ENCODE data around the gene MRPL41. TPM values are rescaled to one million over a fixed set of nuclear protein-coding genes. Genes with fewer than 3 reads are reported as not detected.

The MRPL41 gene
- polyA plus RNA-seq, 1 donor from 2014 or later, result 60.5 TPM

DNA sequence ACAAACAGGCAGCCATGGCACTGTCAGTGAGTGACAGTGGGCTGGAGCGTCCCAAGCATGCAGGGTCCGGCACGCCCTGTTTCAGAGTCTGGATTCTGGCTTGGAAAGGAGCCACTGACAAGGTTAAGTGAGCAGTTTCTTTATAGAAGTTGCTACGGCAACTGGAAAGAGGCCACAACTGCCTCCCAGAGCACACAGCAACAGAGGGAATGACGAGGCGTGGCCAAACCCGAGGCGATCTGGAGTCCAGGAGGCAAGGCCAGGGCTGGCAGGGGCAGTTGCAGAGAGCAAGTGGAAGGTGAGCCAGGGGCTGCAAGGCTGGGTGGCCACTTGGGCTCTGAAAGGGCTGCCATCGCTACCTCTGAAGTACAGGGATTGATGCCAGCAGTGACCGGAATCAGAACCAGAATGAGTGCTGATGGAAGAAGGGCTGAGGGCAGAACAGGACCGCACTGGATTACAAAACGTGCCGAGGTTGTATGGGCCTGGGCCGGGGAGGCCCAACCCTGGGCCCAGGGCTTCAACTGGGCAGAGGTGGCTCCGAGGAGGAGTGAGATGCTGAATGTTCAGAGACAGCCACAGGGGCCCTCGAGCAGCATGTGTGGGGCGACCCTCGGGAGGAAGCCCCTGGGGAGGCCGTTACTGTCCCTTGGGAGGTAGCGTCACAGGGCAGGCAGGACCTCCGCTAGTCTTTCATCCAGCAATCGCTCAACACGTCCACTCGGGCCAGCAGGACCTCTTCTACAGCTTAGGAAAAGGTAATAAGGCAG, 4.6 kb downstream of the MRPL41 start:
- Histone ChIP-seq H3K9ac (ENCODE audit: low read length) (no peak overlapping the region), H3F3A (ENCODE audit: insufficient read depth, low read length, poor library complexity, severe bottlenecking) (no peaks in the 10 kb centered on the region), H3K27me3 (ENCODE audit: insufficient read depth, low read depth, low read length) (no peaks in the 10 kb centered on the region), H3K4me3 (ENCODE audit: low read length) (no peak overlapping the region), H3K9me3 (ENCODE audit: low read length) (no peaks in the 10 kb centered on the region), H3K4me2 (ENCODE audit: low read length) (no peak overlapping the region), H3K9me2 (ENCODE audit: insufficient read depth, low read length) (no peaks in the 10 kb centered on the region), H4K20me1 (ENCODE audit: insufficient read depth) (no peaks in the 10 kb centered on the region), H3K79me2 (replicated peaks; ENCODE audit: insufficient read depth, low read length) (no peaks in the 10 kb centered on the region), H3K36me3 (ENCODE audit: insufficient read depth, low read length) (no peaks in the 10 kb centered on the region), H3K27ac (ENCODE audit: low read length) (no peak overlapping the region), H2AFZ (ENCODE audit: low read depth, low read length) (no peak overlapping the region)
- TF ChIP-seq SMC3 (conservative IDR thresholded peaks at IDR 0.05; ENCODE audit: poor library complexity) (no peak), POLR2AphosphoS5 (IDR thresholded peaks at IDR 0.05) (no peak), EZH2 (IDR thresholded peaks at IDR 0.05; ENCODE audit: borderline replicate concordance, insufficient read depth, low read length, poor library complexity, severe bottlenecking) (no peak)
- TF ChIP-seq, protein P1, sequence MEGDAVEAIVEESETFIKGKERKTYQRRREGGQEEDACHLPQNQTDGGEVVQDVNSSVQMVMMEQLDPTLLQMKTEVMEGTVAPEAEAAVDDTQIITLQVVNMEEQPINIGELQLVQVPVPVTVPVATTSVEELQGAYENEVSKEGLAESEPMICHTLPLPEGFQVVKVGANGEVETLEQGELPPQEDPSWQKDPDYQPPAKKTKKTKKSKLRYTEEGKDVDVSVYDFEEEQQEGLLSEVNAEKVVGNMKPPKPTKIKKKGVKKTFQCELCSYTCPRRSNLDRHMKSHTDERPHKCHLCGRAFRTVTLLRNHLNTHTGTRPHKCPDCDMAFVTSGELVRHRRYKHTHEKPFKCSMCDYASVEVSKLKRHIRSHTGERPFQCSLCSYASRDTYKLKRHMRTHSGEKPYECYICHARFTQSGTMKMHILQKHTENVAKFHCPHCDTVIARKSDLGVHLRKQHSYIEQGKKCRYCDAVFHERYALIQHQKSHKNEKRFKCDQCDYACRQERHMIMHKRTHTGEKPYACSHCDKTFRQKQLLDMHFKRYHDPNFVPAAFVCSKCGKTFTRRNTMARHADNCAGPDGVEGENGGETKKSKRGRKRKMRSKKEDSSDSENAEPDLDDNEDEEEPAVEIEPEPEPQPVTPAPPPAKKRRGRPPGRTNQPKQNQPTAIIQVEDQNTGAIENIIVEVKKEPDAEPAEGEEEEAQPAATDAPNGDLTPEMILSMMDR (IDR thresholded peaks at IDR 0.05; ENCODE audit: poor library complexity, severe bottlenecking), result no peak

DNA sequence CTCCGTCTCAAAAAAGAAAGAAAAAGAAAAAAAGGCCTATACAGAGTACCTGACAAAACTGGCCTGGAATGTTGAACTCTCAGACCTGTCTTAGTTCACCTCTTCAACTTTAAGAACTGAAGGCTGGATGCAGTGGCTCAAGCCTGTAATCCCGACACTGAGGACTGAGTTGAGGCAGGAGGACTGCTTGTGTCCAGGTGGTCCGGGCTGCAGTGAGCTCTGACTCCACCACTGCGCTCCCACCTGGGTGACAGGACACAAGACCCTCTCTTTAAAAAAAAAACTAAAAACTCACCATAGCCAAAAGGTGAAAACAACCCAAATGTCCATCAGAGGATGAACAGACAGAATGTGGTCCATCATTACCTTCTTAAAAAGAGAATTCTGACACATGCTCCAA, 6.4 kb downstream of the MRPL41 start:
- TF ChIP-seq TAF1 (IDR thresholded peaks at IDR 0.05; ENCODE audit: low read depth) (no peak), MXI1 (conservative IDR thresholded peaks at IDR 0.05; ENCODE audit: poor library complexity, severe bottlenecking) (no peak), EP300 (conservative IDR thresholded peaks at IDR 0.05; ENCODE audit: poor library complexity, severe bottlenecking) (no peak), RAD21 (conservative IDR thresholded peaks at IDR 0.05) (no peak), SMC3 (conservative IDR thresholded peaks at IDR 0.05; ENCODE audit: poor library complexity) (no peak), EZH2 (IDR thresholded peaks at IDR 0.05; ENCODE audit: borderline replicate concordance, insufficient read depth, low read length, poor library complexity, severe bottlenecking) (no peak), POLR2AphosphoS5 (IDR thresholded peaks at IDR 0.05) (no peak)
- TF ChIP-seq, protein P1 (IDR thresholded peaks at IDR 0.05; ENCODE audit: poor library complexity, severe bottlenecking), result no peak
- TF ChIP-seq, protein P2, sequence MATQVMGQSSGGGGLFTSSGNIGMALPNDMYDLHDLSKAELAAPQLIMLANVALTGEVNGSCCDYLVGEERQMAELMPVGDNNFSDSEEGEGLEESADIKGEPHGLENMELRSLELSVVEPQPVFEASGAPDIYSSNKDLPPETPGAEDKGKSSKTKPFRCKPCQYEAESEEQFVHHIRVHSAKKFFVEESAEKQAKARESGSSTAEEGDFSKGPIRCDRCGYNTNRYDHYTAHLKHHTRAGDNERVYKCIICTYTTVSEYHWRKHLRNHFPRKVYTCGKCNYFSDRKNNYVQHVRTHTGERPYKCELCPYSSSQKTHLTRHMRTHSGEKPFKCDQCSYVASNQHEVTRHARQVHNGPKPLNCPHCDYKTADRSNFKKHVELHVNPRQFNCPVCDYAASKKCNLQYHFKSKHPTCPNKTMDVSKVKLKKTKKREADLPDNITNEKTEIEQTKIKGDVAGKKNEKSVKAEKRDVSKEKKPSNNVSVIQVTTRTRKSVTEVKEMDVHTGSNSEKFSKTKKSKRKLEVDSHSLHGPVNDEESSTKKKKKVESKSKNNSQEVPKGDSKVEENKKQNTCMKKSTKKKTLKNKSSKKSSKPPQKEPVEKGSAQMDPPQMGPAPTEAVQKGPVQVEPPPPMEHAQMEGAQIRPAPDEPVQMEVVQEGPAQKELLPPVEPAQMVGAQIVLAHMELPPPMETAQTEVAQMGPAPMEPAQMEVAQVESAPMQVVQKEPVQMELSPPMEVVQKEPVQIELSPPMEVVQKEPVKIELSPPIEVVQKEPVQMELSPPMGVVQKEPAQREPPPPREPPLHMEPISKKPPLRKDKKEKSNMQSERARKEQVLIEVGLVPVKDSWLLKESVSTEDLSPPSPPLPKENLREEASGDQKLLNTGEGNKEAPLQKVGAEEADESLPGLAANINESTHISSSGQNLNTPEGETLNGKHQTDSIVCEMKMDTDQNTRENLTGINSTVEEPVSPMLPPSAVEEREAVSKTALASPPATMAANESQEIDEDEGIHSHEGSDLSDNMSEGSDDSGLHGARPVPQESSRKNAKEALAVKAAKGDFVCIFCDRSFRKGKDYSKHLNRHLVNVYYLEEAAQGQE (IDR thresholded peaks at IDR 0.05; ENCODE audit: borderline replicate concordance), result no peak
- no peak overlapping the region for H3K27ac ChIP-seq (ENCODE audit: low read length)
- H3K9me2 ChIP-seq (ENCODE audit: insufficient read depth, low read length), result no peaks in the 10 kb centered on the region
- H2AFZ ChIP-seq (ENCODE audit: low read depth, low read length), result no peak overlapping the region
- no peaks in the 10 kb centered on the region for H4K20me1 ChIP-seq (ENCODE audit: insufficient read depth)
- H3F3A ChIP-seq (ENCODE audit: insufficient read depth, low read length, poor library complexity, severe bottlenecking), result no peaks in the 10 kb centered on the region
- H3K9ac ChIP-seq (ENCODE audit: low read length), result no peak overlapping the region
- H3K4me3 ChIP-seq (ENCODE audit: low read length), result no peak overlapping the region
- H3K79me2 ChIP-seq (replicated peaks; ENCODE audit: insufficient read depth, low read length), result no peaks in the 10 kb centered on the region
- H3K4me2 ChIP-seq (ENCODE audit: low read length), result no peak overlapping the region
- H3K36me3 ChIP-seq (ENCODE audit: insufficient read depth, low read length), result no peaks in the 10 kb centered on the region
- H3K9me3 ChIP-seq (ENCODE audit: low read length), result no peaks in the 10 kb centered on the region
- H3K27me3 ChIP-seq (ENCODE audit: insufficient read depth, low read depth, low read length), result no peaks in the 10 kb centered on the region
